MM.1S (cell line): Measurements from ENCODE around the gene FEZ2.

Experiments
- CTCF ChIP-seq: fragments of 300-600 bp; sonication (generic); IDR thresholded peaks from 2 replicates; pipeline ENCODE4 v1.5.1; 2016; ENCODE audit warnings: antibody characterized with exemption, low read length, mixed read lengths
- EZH2 ChIP-seq: fragments of 300-600 bp; sonication (generic); optimal IDR thresholded peaks from 2 replicates; pipeline ENCODE3; 2017; ENCODE audit warnings: low read depth, mild to moderate bottlenecking, antibody characterized with exemption, low read length, mixed read lengths

- TF ChIP-seq CTCF (no peak), EZH2 (no peak)
These were observed 901 bp downstream of the FEZ2 start for GRCh38 chr2:36597003-36597531.
